ENCODE results near the gene BUD31. TPM values are rescaled to one million over a fixed set of nuclear protein-coding genes. Genes with fewer than 3 reads are reported as not detected.

BUD31 gene
- total and polyA plus RNA-seq, 4 donors: 18.5 to 55.9 (median 32.0) TPM

GRCh38 chr7:99398891-99399445 is 9.8 kb upstream of the BUD31 start:
- DNase-seq (ENCODE audit: low spot score): no peak
- H3K9ac ChIP-seq (ENCODE audit: low read depth in 1 of 2, low read length in 2 of 2): no peak overlapping the region
- peaks cover 11 to 69% (median 25%) of the 10 kb centered on the region in 4 donors for H3K36me3 ChIP-seq (ENCODE audit: control insufficient read depth in 4 of 4, insufficient read depth in 3 of 4, low read depth in 1 of 4, low read length in 3 of 4)
- no peaks in the 10 kb centered on the region for H3K27me3 ChIP-seq (ENCODE audit: control insufficient read depth in 4 of 4, insufficient read depth in 4 of 4, low read length in 3 of 4)
- H3K27ac ChIP-seq (ENCODE audit: low read depth in 1 of 2, low read length in 2 of 2): no peak overlapping the region
- WGBS: 88% methylated on average over 5 of the region's 5 CpGs
- H3K4me3 ChIP-seq (ENCODE audit: low read depth in 1 of 3, low read length in 3 of 3): no peak overlapping the region
- no peaks in the 10 kb centered on the region for H3K9me3 ChIP-seq (ENCODE audit: control insufficient read depth in 4 of 4, low read length in 3 of 4)
- TF ChIP-seq HNF4G (IDR thresholded peaks at IDR 0.05): no peak
- TF ChIP-seq GABPA (IDR thresholded peaks at IDR 0.05 in 1 of 2, conservative IDR thresholded peaks at IDR 0.05 in 1 of 2): no peak
- TF ChIP-seq TAF1 (conservative IDR thresholded peaks at IDR 0.05): no peak
- TF ChIP-seq YY1 (IDR thresholded peaks at IDR 0.05): no peak
- TF ChIP-seq JUND (IDR thresholded peaks at IDR 0.05): no peak
- TF ChIP-seq FOXA2 (IDR thresholded peaks at IDR 0.05): no peak
- no peak for TF ChIP-seq SP1 (IDR thresholded peaks at IDR 0.05)
- TF ChIP-seq FOXA1 (IDR thresholded peaks at IDR 0.05): no peak
- TF ChIP-seq EGR1 (IDR thresholded peaks at IDR 0.05; ENCODE audit: low read depth in 2 of 2): no peak
- no peak for TF ChIP-seq NR2F2 (IDR thresholded peaks at IDR 0.05)
- no peak for TF ChIP-seq ATF3 (IDR thresholded peaks at IDR 0.05)
- H3K4me1 ChIP-seq (ENCODE audit: control insufficient read depth in 4 of 4, insufficient read depth in 4 of 4, low read length in 3 of 4): peaks cover 0 to 9% (median 8%) of the 10 kb centered on the region in 4 donors

- H3K27ac ChIP-seq (ENCODE audit: low read depth in 1 of 2, low read length in 2 of 2): no peak overlapping the region
- no peaks in the 10 kb centered on the region for H3K27me3 ChIP-seq (ENCODE audit: control insufficient read depth in 4 of 4, insufficient read depth in 4 of 4, low read length in 3 of 4)
- TF ChIP-seq JUND (IDR thresholded peaks at IDR 0.05): no peak
- WGBS: 88% methylated on average over 6 of the region's 6 CpGs
- H3K4me3 ChIP-seq (ENCODE audit: low read depth in 1 of 3, low read length in 3 of 3): no peak overlapping the region
- peaks cover 6 to 72% (median 26%) of the 10 kb centered on the region in 4 donors for H3K36me3 ChIP-seq (ENCODE audit: control insufficient read depth in 4 of 4, insufficient read depth in 3 of 4, low read depth in 1 of 4, low read length in 3 of 4)
- DNase-seq (ENCODE audit: low spot score): no peak
- H3K9me3 ChIP-seq (ENCODE audit: control insufficient read depth in 4 of 4, low read length in 3 of 4): no peaks in the 10 kb centered on the region
- H3K4me1 ChIP-seq (ENCODE audit: control insufficient read depth in 4 of 4, insufficient read depth in 4 of 4, low read length in 3 of 4): peaks cover 0 to 9% (median 8%) of the 10 kb centered on the region in 4 donors
- no peak overlapping the region for H3K9ac ChIP-seq (ENCODE audit: low read depth in 1 of 2, low read length in 2 of 2)
These were observed 9.2 kb upstream of the BUD31 start for GRCh38 chr7:99399597-99399996.

- Histone ChIP-seq H3K4me1 (ENCODE audit: control insufficient read depth in 4 of 4, insufficient read depth in 4 of 4, low read length in 3 of 4) (peaks cover 3 to 17% (median 16%) of the 10 kb centered on the region in 4 donors), H3K9me3 (ENCODE audit: control insufficient read depth in 4 of 4, low read length in 3 of 4) (no peaks in the 10 kb centered on the region), H3K36me3 (ENCODE audit: control insufficient read depth in 4 of 4, insufficient read depth in 3 of 4, low read depth in 1 of 4, low read length in 3 of 4) (peaks cover 4 to 59% (median 21%) of the 10 kb centered on the region in 4 donors), H3K27ac (ENCODE audit: low read depth in 1 of 2, low read length in 2 of 2) (no peak overlapping the region), H3K4me3 (ENCODE audit: low read depth in 1 of 3, low read length in 3 of 3) (no peak overlapping the region), H3K27me3 (ENCODE audit: control insufficient read depth in 4 of 4, insufficient read depth in 4 of 4, low read length in 3 of 4) (no peaks in the 10 kb centered on the region), H3K9ac (ENCODE audit: low read depth in 1 of 2, low read length in 2 of 2) (no peak overlapping the region)
- 97% methylated on average over 3 of the region's 3 CpGs for WGBS
- DNase-seq (ENCODE audit: low spot score): no peak
- TF ChIP-seq HNF4G (IDR thresholded peaks at IDR 0.05): no peak
- no peak for TF ChIP-seq FOXA2 (IDR thresholded peaks at IDR 0.05)
- no peak for TF ChIP-seq EGR1 (IDR thresholded peaks at IDR 0.05; ENCODE audit: low read depth in 2 of 2)
- no peak for TF ChIP-seq MAX (IDR thresholded peaks at IDR 0.05)
- no peak for TF ChIP-seq TAF1 (conservative IDR thresholded peaks at IDR 0.05)
- no peak for TF ChIP-seq ZBTB33 (IDR thresholded peaks at IDR 0.05)
- no peak for TF ChIP-seq GABPA (IDR thresholded peaks at IDR 0.05 in 1 of 2, conservative IDR thresholded peaks at IDR 0.05 in 1 of 2)
These were observed 5.9 kb upstream of the BUD31 start for GRCh38 chr7:99402854-99403253.

Measured in liver (tissue), 9 donors.